KMS-11 (cell line): ENCODE measurements around the gene SFXN1.

ENCODE experiments used
- H2AFZ ChIP-seq: fragments of 200-600 bp; sonication (generic); 2 replicates; pipeline ENCODE4 v1.6.1; 2016; ENCODE audit warnings: antibody characterized with exemption, mixed run types, low read depth
- H3K27ac ChIP-seq: fragments of 200-600 bp; sonication (generic); 2 replicates; pipeline ENCODE4 v1.6.1; 2016; ENCODE audit warnings: mild to moderate bottlenecking, mixed run types
- H3K27me3 ChIP-seq: fragments of 200-600 bp; sonication (generic); 2 replicates; pipeline ENCODE4 v1.6.1; 2017; ENCODE audit warnings: mild to moderate bottlenecking, low read depth, mixed run types, moderate library complexity; ENCODE audit not compliant: insufficient read depth
- H3K36me3 ChIP-seq: fragments of 200-600 bp; sonication (generic); 2 replicates; pipeline ENCODE4 v1.6.1; 2017; ENCODE audit warnings: mild to moderate bottlenecking, mixed run types; ENCODE audit not compliant: insufficient read depth
- H3K4me1 ChIP-seq: fragments of 200-600 bp; sonication (generic); 2 replicates; pipeline ENCODE4 v1.6.1; 2016; ENCODE audit warnings: mild to moderate bottlenecking, low read depth, mixed run types; ENCODE audit not compliant: poor library complexity, severe bottlenecking
- H3K4me2 ChIP-seq: fragments of 200-600 bp; sonication (generic); 2 replicates; pipeline ENCODE4 v1.7.0; 2016; ENCODE audit warnings: mild to moderate bottlenecking, mixed run types
- H3K4me3 ChIP-seq: fragments of 200-600 bp; sonication (generic); IDR thresholded peaks from 2 replicates; pipeline ENCODE4 v1.6.1; 2017; ENCODE audit warnings: low read depth, low read length, mixed read lengths; ENCODE audit not compliant: insufficient read depth
- H3K79me2 ChIP-seq: fragments of 200-600 bp; sonication (generic); 2 replicates; pipeline ENCODE4 v1.6.1; 2016; ENCODE audit warnings: low read depth, mixed run types; ENCODE audit not compliant: insufficient read depth
- H3K9ac ChIP-seq: fragments of 200-600 bp; sonication (generic); 2 replicates; pipeline ENCODE4 v1.6.1; 2016; ENCODE audit warnings: mild to moderate bottlenecking, mixed run types
- H4K20me1 ChIP-seq: fragments of 200-600 bp; sonication (generic); 2 replicates; pipeline ENCODE4 v1.6.1; 2016; ENCODE audit warnings: mild to moderate bottlenecking, mixed run types; ENCODE audit not compliant: insufficient read depth
- TF ChIP-seq, protein P1 (sequence below): fragments of 200-600 bp; sonication (generic); conservative IDR thresholded peaks from 2 replicates; pipeline ENCODE4 v1.6.1; 2017; ENCODE audit warnings: low read depth, mild to moderate bottlenecking, antibody characterized with exemption, low read length, moderate library complexity, mixed read lengths

The SFXN1 gene

GRCh38 chr5:175547842-175548241 is 69.5 kb downstream of the SFXN1 start:
- no peak overlapping the region for H3K4me2 ChIP-seq
- H3K27me3 ChIP-seq: no peaks in the 10 kb centered on the region
- H3K9ac ChIP-seq: no peak overlapping the region
- H3K79me2 ChIP-seq: no peaks in the 10 kb centered on the region
- H3K4me1 ChIP-seq: no peaks in the 10 kb centered on the region
- TF ChIP-seq, protein P1, sequence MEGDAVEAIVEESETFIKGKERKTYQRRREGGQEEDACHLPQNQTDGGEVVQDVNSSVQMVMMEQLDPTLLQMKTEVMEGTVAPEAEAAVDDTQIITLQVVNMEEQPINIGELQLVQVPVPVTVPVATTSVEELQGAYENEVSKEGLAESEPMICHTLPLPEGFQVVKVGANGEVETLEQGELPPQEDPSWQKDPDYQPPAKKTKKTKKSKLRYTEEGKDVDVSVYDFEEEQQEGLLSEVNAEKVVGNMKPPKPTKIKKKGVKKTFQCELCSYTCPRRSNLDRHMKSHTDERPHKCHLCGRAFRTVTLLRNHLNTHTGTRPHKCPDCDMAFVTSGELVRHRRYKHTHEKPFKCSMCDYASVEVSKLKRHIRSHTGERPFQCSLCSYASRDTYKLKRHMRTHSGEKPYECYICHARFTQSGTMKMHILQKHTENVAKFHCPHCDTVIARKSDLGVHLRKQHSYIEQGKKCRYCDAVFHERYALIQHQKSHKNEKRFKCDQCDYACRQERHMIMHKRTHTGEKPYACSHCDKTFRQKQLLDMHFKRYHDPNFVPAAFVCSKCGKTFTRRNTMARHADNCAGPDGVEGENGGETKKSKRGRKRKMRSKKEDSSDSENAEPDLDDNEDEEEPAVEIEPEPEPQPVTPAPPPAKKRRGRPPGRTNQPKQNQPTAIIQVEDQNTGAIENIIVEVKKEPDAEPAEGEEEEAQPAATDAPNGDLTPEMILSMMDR: no peak
- H3K27ac ChIP-seq: no peak overlapping the region
- H3K4me3 ChIP-seq: no peak overlapping the region
- no peaks in the 10 kb centered on the region for H3K36me3 ChIP-seq
- no peaks in the 10 kb centered on the region for H4K20me1 ChIP-seq
- H2AFZ ChIP-seq: no peak overlapping the region

DNA sequence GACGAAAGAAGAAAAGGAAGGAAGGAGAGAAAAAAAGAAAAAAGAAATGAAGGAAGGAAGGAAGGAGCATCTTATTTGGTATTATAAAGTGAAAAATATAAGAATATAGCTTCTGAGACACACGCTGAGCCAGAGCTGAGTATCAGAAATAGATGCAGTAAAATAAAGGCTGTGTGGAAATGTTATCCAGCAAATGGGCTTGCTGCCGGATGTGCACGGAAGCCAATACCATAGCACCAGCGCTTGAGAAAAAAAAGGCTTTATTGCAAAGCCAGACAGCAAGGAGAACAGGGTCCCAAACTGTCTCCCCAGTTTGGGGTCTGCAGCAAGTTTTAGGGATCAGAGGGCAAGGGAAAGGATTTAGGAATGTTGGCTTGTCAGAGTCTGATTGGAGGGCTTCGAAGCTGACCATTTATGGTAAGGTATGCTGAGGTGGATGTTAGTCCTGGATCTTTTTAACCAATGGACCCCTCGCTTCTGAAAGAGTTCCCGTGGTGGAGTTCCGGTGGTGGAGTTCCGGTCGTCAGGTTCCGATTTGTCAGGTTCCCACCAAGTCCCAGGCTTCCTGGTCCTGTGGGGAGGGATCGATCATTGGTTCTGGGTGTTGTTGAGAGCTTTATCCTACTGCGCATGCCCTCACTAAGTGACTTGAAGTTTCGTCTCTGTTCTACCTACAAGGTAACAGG is 70.4 kb downstream of the SFXN1 start:
- Histone ChIP-seq H3K4me3 (no peak overlapping the region), H3K27me3 (no peaks in the 10 kb centered on the region), H3K9ac (no peak overlapping the region), H4K20me1 (no peaks in the 10 kb centered on the region), H3K36me3 (no peaks in the 10 kb centered on the region), H3K4me2 (no peak overlapping the region), H3K4me1 (no peaks in the 10 kb centered on the region), H3K79me2 (no peaks in the 10 kb centered on the region), H2AFZ (no peak overlapping the region), H3K27ac (no peak overlapping the region)
- TF ChIP-seq, protein P1: no peak

DNA sequence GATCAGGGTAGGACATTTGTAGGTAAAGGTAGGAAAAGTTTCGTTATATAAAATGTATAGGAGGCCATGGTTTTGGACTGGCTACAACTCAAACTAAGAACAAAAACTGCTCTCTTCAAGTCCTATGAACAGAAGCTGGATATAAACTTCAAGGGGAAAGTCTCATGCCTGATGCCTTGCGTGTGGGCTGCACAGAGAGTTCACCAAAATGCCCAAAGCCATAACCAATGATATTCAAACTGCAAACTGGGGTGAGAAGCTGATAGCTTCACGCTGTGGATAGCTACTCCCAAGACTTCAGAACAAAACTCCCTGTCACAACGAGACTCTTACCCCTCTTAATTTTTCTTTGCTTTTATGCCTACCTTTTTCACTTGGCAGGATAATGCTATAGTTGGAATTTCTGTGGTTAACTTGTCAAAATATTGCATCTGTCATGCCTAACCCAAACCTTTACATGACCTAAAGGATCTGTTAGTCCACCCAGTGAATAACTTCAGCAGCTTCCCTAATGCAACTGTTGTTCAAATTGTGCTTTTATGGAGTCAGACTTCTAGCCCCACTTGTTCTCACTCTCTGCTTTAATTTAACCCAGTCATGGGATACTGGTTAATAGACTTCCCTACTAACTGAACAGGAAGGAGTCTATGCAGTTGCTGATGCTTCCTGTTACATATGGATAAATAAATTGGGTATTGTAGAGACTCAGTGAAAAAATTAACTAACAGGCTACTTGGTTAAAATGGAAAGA is 71.9 kb downstream of the SFXN1 start:
- no peaks in the 10 kb centered on the region for H3K27me3 ChIP-seq

DNA sequence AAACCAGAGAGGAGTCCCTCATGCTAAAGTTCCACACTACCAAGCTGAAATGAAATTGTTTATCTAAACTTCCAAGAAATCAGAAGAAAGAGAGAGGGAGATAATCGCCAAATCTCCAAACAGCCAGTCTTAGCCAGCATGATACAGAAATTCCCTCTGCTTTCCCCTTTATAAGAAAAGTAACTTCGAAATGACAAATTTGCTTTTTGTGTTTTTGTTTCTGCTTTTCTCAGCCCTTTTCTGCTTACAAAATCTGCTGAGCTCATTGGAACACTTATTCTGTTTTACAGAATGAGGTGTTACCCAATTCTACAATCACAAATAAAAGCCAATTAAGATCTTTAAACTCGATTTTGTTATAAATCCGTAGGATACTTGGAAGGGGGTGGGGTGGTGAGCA is 72.9 kb downstream of the SFXN1 start:
- Histone ChIP-seq H3K27me3 (no peaks in the 10 kb centered on the region), H4K20me1 (no peaks in the 10 kb centered on the region), H3K27ac (no peak overlapping the region), H3K4me1 (no peaks in the 10 kb centered on the region), H3K79me2 (no peaks in the 10 kb centered on the region), H3K4me3 (no peak overlapping the region), H3K9ac (no peak overlapping the region), H2AFZ (no peak overlapping the region), H3K36me3 (no peaks in the 10 kb centered on the region), H3K4me2 (no peak overlapping the region)
- TF ChIP-seq, protein P1: no peak

More for the DNA sequence above, 71.9 kb downstream of the SFXN1 start:
- Histone ChIP-seq H3K4me3 (no peak overlapping the region), H3K4me1 (no peaks in the 10 kb centered on the region), H3K79me2 (no peaks in the 10 kb centered on the region), H3K36me3 (no peaks in the 10 kb centered on the region), H4K20me1 (no peaks in the 10 kb centered on the region), H2AFZ (no peak overlapping the region), H3K4me2 (no peak overlapping the region), H3K27ac (no peak overlapping the region), H3K9ac (no peak overlapping the region)
- TF ChIP-seq, protein P1: no peak
